Measurements from ENCODE around the gene DGLUCY.
"Not testable (repeated sequence)": the region's sequence is repeated elsewhere in the genome, so short reads cannot be mapped to it uniquely, and the experiment has no call there.

Gene DGLUCY

DNA sequence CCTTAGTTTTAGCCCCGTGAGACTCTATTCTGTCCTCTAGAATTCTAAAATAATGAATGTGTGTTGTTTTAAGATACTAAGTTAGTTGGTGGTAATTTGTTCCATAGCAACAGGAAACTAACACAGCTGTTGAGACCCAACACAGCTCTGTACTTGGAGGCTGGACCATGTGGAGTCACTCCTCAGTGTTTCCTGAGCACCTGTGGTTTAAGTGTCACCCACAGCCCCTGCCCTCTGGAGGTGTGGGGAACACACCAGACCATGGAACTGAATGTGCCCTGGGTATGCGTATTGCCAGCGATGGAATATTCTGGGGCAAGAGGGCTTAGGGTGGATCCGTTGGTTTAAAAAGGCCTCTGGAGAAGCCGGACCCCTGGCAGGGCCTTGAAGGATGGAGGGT lies 147.2 kb downstream of the DGLUCY start:
- DNase-seq (ENCODE audit: low read depth) = no peak

DNA sequence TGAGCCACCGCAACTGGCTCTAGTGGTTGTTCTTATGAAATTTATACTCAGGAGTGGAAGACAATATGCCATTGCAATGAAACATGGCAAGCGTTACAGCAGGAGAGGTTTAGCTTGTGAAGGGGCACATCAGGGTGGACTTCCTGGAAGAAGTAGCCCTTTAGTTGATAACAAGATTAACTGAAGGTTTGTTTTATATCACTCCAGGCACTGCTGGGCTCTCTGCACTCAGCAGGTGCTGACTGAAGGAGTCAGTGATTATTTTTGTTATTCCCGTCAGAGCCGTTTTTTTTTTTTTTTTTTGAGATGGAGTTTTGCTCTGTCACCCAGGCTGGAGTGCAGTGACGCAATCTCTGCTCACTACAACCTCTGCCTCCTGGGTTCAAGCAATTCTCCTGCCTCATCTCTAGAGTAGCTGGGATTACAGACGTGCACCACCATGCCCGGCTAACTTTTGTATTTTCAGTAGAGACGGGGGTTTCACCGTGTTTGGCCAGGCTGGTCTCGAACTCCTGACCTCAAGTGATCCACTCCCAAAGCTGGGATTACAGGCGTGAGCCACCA lies 148.2 kb downstream of the DGLUCY start:
- no peak for DNase-seq (ENCODE audit: low read depth)

DNA sequence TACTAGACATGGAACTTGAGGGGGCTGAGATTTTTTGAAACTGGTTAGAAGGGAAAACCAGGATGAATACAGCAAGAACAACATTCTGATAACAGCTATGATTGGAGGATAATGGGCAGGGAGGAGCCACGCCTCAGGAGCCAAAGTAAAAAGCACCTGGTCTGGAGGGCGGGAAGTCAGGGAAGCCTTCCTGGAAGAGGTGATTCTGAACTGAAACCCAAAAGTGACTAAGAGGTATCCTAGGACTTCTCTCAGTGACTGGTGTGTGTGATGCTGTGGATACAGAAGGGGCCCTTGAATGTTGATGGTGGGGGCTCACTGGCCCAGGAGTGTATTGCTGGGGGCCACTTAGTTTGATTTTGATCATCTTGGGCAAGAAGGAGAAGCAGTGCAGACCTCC lies 149.5 kb downstream of the DGLUCY start:
- DNase-seq (ENCODE audit: low read depth) = no peak

DNA sequence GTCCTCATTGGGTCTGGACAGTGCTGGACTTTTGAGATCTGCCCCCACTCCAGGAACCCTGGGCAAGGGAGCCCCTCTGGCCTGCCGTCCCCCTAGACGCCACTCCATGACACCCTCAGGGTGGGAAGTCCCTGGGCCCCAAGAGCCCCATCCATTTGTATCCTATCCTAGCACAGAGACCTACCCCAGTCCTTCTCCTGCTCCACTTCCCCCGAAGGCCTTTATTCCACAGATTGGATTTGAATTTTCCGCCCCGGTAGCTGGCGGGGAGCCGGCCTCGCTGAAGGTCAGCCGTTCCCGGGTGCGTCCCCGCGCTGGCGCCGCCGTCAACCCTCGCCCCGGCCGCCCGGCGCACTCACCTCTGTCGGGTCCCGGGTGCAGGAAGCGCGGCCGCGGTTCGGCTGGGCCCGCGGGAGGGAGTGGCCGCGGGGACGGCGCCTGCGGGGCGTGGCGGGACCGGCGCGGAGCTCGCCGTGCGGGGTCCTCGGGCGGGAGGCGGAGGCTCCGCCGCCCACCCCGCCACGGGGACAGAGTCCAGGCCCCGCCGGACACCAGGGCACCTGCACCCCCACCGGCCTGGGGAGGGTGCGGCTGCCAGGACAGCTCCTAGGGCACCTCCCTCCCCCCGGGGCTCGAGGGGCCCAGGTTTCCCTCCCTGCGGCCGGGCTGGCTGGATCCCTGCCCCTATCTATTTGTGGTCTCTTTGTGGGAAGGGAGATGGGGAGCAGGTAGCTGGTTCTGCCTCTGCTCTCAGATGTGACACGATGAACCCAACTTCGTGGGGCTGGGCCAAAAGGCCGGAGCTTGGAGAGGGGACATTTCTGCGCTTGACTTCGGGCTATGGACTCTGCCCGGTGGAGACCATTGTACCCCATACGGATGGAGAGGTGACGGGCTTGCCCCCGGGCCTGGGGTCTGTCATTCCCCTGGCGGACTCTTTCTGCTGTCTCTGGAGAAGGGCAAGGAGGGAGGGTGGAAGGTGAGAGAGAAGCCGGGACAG lies 150.6 kb downstream of the DGLUCY start:
- no peak for DNase-seq (ENCODE audit: low read depth)

DNA sequence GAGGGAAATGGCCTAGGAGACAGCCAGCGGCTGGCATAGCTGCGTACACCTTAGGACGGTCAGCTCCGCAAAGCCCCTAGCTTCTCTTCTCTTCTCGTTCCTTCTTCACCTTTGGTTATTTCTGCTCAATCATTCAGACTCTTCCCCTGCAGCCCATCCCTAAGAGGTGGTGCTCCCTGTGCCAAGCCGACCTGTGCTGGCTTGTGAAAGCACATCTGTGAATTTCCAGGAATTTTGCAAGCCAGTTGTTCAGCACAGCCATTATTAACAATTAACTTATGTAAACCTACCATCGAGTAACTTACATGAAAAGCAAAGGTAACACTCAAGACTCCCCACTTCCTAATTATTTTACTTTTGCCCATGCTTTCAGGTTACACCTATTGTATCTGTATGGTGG lies 151.5 kb downstream of the DGLUCY start:
- DNase-seq (ENCODE audit: low read depth) = no peak

DNA sequence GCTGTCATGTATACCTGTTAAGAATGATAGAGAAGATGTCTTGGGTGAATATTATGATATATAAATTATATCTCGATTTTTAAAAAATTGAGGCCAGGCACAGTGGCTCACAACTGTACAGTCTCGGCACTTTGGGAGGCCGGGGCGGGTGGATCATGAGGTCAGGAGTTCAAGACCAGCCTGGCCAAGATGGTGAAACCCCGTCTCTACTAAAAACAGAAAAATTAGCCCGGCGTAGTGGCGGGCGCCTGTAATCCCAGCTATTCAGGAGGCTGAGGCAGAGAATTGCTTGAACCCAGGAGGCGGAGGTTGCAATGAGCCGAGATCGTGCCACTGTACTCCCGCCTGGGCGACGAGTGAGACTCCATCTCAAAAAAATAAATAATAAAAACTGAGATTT lies 152.4 kb downstream of the DGLUCY start:
- DNase-seq (ENCODE audit: low read depth) = not testable (repeated sequence)

DNA sequence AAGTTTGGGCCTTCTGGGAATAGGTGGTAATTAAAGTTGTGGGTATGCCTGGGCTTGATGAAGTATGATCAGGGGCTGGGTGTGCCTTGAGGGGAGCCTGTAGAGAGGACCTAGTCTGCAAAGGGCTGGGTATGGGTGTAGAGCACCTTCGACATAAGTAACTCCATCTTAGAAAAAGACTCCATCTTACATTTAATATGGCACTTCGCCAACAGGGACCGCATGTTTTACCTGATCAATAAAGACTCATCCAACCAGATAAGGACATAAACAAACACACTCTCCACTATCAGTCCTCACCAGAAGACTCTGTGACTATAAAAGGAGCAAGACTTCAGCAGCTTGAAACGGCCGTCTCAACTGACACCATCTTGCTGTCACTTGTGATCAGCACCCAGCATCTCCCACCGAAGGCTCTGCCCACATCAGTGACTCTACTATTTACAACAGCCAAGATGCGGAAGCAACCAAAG lies 154.1 kb downstream of the DGLUCY start:
- DNase-seq (ENCODE audit: low read depth) = no peak

DNA sequence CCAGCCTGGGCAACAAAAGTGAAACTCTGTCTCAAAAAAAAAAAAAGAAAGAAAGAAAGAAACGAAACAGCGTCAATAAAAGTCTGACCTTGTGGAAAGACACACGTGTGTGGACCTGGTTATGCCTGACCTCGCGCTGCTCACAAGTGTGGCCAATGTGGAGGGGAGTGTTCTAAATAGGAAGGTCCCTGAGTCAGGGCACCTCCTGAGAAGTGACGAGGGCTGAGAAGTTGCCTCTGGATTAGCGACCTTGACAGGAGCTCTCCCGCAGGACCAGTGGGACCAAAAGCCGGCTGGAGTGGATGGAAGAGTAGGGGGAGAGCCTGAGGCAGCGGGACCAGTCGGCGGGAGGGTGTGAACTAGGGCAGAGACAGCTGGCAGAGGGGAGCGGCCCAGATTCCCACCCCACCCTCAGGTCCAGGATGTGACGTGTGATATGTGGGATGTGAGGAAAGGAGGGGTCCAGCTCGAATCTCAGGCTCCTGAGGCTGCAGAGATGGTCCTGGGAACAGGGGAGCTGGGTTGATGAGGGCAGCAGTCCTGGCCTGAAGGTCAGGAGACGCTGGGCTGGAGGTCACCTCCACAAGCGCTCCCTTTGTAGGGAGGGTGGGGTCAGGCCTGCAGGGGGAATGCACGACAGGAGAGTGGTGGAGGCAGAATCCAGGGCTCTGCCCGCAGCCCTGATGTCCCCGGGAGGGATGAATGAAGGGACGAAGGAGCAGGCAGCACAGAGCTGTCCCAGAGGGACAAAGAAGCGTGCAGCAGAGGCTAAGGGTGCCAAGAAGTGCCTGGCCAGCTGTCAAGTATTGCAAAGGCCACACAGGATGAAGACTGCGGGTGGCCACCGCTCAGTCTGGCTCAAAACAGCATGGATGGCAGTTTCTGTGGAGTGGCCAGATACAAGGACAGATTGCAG lies 155.5 kb downstream of the DGLUCY start:
- no peak for DNase-seq (ENCODE audit: low read depth)

DNA sequence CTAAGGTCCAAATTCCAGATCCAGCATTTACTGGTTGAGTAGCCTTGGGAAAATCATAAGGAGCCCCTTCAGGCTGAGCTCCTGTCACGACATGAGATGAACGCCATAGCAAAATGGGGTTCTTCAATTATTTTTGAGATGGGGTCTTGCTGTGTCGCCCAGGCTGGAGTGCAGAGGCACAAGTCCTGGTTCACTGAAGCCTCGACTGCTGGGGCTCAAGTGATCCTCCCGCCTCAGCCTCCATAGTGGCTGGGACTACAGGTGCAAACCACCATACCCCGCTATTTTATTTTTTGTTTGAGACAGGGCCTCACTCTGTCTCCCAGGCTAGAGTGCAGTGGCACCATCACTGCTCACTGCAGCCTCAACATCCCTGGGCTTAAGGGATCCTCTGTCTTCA lies 156.3 kb downstream of the DGLUCY start:
- DNase-seq (ENCODE audit: low read depth) = no peak

DNA sequence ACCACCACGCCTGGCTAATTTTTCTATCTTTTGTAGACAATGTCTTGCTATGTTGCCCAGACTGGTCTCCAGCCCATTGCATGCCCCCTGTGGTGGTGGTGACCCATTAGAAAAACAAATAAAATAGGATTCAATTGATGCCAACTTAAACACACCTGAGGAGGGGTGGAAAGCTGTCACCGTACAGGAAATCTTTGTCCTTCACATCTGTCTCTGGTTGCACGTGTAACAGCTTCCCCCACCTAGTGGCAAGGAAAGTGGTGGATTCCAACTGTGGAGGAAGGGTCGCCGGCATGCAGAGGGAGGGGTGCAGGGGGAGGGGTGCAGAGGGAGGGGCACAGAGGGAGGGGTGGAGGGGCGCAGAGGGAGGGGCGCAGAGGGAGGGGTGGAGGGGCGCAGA lies 156.7 kb downstream of the DGLUCY start:
- DNase-seq (ENCODE audit: low read depth) = no peak

DNA sequence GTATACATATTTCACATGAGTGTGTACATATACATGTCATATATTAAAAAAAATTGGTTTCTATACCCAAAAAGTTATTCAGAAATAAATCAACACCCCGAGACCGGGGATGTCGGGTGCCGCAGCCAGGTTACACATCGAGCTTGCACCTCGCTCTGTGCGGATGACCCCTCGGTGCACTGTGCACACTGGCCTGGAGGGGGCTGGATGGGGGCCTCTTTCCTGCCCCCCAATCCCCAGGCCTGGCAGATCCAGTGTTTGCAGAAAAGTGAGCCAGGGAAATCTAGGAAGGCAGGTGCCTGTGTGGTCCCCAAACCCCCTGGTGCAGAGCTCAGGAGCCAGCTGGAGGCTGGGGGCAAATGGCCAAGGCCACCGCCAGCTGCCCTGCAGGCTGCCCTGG lies 157.8 kb downstream of the DGLUCY start:
- DNase-seq (ENCODE audit: low read depth) = no peak

DNA sequence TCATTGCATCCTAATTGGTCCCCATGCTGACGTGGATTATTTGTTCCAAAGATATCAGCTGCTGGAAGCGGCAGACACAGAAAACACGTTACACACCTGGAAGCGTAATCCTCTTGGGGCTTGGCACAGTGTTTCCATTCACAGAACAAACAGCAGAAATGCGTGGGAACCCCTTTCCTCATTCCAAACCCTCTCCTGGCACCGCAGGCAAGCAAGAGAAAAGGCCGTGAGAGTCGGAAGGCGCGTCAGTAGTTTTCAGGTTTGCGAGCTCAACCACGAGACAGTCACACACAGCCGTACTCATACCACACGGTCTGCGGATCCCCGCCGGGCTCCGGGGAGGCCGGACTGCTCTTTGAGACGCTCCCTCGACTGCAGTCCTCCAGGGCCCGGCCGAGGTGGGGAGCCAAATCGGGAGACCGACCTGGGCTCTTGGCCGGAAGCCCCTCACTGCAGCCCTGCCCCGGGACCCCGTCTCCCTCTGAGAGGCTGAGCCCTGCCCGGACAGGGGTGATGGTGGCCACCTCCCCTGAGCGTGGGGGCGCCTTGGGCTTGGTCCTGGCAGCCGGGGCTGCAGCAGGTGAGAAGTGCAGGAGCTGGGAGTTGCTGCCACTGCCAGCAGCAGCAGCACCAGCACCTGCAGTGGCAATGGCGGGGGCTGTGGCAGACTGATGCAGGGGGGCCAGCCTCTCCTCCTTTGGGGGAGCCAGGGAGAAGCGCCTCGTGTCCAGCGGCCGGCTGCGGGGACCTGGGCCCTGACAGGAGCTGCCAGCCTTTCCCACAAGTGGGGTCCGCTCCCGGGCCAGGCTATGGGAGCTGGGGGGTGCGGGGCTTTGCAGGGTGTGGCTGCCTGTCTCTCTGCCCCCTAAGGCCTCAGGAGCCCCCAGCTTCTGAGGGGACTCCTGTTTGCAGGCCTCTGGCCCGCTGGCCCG lies 158.7 kb downstream of the DGLUCY start:
- no peak for DNase-seq (ENCODE audit: low read depth)

DNA sequence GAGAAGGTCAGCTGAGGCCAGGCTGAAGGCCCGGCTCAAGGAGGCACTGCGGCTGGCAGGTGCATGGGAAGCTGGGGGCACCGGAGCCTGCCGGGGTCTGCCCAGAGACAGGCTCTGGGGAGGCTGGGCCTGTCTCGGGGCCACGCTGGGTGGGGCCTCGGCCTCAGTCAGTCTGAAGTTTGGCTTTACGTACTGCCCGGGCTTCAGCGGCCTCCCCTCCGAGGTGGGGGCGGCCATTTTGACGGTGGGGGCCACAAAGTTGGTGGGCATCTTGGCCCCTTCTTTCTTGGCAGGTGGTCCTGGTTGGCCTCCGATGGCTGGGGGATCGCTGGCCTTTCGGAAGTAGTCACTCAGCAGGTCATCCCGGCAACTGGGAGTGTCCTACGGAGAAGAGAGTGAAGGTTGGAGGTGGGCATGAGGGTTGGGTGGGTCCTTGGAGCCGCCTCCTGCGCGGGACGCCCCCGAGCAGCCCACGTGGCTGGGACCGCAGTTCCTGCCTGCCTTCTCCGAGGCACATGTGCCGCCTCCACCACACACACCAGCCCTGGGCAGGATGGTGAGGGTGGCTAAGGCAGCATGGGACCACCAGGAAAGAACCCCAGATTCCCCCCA lies 159.5 kb downstream of the DGLUCY start:
- no peak for DNase-seq (ENCODE audit: low read depth)

DNA sequence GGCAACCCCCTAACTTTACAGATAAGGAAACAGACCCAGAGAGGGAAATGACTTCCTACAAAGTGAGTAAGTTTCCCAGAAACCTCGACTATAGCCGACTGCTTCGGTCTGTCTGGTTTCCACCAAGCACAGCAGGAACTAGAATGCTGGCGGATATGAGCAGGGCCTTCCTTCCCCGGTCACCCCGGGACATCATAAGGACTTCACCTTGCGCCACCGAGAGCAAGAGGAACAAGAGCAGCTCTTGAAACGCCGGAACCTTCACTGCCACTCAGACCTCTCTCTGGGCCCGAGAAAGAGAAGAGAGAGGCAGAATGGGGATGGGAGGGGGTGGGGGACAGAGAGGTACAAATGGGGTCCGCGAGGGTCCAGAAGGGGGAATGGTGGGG lies 160.0 kb downstream of the DGLUCY start:
- no peak for DNase-seq (ENCODE audit: low read depth)

DNA sequence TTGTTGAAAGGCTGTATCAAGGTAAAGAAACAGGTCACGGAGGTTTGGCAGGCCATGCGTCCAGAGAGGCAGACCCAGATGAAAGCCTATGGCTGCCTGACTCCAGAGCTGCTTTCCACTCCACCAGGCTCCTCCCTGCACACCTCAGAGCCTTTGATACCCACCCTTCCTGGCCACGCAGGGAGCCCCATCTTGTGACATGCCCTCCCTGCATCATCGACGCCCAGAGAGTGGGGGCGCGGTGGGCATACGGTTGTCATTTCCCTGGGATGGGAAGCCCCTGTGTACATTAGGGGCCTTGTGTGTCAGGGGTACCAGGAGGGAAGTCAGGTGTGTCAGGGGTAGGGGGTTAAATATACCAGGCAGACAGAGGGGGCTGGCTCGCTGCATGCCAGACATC lies 160.9 kb downstream of the DGLUCY start:
- DNase-seq (ENCODE audit: low read depth) = no peak

All from GM04503 (cell line).